DND-41 (cell line): ENCODE data around the gene PTER.

Experiments
- EZH2 ChIP-seq: IDR thresholded peaks from 3 replicates; pipeline ENCODE4 v1.6.1; 2012; ENCODE audit warnings: borderline replicate concordance, low read depth, mild to moderate bottlenecking, moderate library complexity, low read length, inconsistent platforms; ENCODE audit not compliant: severe bottlenecking
- TF ChIP-seq, protein P1 (sequence below): IDR thresholded peaks from 2 replicates; pipeline ENCODE4 v1.5.1; 2012; ENCODE audit warnings: borderline replicate concordance, low read length, moderate library complexity, mild to moderate bottlenecking; ENCODE audit not compliant: poor library complexity, severe bottlenecking; ENCODE audit errors: extremely low read depth

DNA sequence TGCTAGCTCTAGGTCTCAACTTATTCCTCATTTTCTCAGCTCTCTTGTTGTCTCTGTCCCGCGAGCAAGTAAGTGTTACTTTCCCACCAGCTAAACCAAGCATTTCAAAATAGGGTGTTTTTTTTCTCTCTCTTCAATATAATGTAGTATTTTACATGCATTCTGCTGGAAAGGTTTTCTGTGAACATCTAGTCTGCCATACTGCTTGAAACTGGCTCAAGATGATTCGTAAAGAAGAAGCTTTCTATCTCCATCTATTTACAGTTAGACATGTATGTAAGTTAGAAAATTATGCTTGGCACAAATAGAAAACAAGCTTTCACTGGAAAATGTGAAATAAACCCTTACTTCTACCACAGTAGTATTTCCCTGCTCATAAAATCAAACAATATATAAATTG, 53.7 kb downstream of the PTER start:
- TF ChIP-seq, protein P1, sequence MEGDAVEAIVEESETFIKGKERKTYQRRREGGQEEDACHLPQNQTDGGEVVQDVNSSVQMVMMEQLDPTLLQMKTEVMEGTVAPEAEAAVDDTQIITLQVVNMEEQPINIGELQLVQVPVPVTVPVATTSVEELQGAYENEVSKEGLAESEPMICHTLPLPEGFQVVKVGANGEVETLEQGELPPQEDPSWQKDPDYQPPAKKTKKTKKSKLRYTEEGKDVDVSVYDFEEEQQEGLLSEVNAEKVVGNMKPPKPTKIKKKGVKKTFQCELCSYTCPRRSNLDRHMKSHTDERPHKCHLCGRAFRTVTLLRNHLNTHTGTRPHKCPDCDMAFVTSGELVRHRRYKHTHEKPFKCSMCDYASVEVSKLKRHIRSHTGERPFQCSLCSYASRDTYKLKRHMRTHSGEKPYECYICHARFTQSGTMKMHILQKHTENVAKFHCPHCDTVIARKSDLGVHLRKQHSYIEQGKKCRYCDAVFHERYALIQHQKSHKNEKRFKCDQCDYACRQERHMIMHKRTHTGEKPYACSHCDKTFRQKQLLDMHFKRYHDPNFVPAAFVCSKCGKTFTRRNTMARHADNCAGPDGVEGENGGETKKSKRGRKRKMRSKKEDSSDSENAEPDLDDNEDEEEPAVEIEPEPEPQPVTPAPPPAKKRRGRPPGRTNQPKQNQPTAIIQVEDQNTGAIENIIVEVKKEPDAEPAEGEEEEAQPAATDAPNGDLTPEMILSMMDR: no peak
- TF ChIP-seq EZH2: no peak
